GM18508 (cell line): ENCODE measurements around the gene CTTN.

ENCODE experiments used
- ATAC-seq: cut with Tn5 transposase; IDR thresholded peaks from one replicate; pipeline ENCODE4 v1.9.1; 2021; ENCODE audit warnings: moderate number of reproducible peaks; ENCODE audit not compliant: insufficient read depth, unreplicated experiment

The CTTN gene

DNA sequence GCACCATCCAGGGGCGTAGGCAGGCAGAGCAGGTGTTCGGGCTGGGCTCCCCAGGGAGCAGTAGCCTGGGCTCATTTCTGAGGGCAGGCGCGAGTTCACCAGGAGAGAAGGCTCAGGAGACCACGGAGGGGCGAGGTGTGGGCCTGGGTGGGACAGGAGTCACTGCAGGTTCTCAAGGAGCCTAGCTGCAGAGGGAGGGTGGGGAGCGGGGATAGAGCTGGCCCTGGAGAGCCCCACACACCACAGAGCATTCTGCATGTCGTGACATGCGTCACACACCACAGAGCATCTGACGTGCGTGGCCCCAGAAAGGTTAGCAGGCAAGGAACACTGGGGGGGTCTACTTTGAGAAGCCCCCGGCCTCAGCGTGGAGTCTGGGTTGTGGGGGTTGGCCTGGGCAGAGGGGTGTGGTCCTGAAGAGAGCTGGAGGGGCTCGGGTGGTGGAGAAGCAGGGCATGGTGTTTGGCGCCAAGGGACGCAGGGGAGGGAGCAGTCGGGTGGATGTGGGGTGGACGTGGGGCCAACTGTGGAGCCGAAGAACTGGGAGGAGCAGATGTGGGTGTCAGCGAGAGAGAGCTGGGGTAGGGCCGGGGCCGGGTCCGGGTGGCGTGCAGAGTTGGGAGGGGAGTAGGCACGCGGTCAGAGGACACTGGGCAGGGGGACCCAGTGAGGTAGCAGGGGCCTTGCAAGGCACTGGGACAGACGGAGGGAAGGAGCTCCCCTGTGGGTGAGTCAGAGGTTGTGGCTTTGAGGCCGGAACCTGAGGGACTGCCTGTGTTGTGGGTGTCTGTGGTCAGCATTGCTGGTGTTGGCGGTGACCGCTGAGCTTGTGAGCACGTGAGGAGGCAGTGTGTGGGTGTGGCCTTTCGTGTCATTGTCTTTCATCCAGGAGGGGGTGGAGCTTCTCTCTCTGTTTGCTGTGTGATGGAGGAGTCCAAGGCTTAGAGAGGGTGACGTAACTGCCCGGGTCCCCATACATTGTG, 25.5 kb downstream of the CTTN start:
- no peak for ATAC-seq

DNA sequence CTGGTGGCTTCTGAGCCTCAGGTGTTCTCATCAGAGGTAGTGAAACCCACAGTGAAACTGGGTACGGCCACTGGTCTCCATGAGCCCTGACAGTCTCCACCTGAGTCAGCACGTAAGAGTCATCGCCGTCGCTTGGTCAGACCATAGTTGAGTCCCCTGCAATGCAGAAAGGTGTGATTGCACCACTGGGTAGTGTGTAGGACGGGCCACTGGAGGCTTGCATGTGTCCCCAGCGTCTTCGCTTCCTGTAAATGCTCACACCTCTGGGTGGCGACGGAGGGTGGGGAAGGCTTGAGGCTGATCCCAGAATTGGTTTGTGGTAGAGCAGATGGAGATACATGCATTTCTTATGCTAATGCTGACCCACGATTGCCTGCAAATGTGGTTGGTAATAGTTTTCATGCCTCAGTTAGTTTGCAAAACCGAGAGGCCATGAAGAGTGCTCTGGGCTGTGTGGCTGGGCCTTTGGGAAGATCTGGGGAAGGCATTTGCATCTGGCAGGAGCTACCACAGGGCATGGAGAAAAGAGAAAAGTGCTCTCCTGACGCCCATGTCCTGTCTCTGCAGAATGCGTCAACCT, 26.5 kb downstream of the CTTN start:
- no peak for ATAC-seq

DNA sequence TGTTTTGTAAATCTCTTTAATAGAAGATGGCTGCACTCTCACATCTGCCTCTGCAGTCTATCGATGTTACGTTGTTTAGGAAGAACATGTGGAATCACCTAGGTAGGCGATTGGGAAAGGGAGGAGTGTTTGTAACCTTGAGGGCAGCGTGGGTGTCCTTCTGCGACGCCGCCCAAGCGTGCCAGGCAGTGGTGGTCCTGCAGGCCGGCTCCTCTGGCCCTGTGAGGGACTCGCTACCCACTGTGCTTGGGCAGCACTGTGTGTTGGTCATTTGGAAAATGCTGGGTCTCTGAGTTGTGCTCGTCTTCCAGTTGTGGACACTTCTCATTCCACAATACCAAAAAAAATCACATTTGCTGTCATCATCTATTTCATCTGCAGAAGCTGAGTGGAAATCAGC, 29.1 kb downstream of the CTTN start:
- no peak for ATAC-seq

DNA sequence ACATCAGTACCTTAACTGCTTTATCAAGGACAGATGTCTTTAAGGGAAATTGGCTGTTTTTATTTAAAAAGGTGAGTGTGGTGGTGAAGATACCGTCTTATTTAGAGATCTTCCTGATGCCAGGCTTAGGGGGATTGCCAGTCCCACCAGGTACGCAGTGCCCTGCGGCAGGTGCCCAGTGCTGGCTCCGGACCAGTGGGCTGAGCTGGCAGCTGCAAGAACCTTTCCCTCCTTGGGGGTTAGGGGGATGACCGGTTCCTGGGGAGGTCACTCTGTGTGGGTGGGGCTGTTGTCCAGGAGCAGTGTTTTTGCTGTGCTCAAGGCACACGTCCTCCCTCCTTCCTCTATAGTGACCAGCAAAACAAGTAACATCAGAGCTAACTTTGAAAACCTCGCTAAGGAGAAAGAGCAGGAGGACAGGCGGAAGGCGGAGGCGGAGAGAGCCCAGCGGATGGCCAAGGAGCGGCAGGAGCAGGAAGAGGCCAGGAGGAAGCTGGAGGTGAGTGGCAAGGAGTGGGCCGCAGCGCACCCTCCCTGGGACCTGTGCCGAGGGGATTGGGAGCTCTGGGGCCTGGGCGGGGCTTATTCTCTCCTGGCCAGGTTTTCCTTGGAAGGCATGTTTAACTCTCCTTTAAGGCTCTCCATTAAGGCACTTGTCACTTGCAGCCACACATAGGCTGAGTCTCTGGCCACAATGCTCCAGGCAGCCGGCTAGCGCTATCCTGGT, 30.5 kb downstream of the CTTN start:
- ATAC-seq = no peak

DNA sequence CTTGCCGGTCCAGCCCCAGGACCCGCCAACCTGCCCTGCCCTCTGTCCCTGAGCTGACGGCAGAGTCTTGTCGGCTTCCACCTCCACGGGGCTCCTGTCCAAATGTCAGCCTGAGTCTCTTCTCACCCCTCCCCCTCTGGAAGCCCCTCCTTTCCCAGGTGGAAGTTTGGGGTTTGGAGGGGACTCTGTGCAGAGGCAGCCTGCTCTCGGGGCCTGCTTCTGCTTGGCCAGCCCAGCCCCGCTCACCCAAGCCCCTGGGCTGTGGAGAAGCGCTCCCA, 31.0 kb downstream of the CTTN start:
- ATAC-seq = no peak

DNA sequence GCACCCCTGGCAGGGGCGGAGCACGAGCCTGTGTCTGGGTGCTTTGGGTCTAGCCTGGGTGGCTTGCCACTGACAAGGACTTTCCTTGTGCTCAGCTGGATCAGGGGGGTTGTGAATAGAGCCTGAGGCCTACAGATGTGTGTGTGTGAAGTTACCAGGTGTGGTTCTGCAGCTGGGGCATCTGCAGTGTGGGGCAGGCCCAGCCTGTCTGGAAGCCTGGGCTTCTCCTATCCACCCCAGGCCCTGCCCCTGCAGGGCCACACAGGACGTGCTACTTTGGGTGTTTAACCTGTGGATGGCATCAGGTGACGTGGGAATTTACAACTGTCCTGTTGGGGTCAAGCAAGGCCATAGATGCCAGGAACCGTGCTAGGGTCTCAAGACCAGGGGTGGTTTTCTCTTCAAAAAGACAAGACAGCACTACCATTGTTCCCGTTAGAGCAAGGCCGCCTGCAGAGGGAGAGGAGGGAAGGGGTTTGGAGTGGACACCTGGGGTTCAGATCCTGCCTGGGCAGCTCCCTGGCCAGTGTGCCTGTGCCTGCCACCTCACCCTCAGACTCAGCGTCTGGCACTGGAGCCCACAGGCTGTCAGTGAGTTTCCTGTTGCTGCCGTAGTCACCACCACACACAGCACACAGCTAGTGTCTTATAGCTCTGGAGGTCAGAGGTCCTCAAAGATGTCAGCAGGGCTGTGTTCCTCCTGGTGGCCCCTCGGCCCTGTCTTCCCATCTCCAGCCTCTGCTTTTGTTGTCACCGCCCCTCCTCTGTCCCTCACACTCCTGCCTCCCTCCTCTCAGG, 31.6 kb downstream of the CTTN start:
- no peak for ATAC-seq

GRCh38 chr11:70430671-70431574, 32.6 kb downstream of the CTTN start:
- ATAC-seq = no peak

- no peak for ATAC-seq
Measured at GRCh38 chr11:70431611-70432010, 33.3 kb downstream of the CTTN start.

DNA sequence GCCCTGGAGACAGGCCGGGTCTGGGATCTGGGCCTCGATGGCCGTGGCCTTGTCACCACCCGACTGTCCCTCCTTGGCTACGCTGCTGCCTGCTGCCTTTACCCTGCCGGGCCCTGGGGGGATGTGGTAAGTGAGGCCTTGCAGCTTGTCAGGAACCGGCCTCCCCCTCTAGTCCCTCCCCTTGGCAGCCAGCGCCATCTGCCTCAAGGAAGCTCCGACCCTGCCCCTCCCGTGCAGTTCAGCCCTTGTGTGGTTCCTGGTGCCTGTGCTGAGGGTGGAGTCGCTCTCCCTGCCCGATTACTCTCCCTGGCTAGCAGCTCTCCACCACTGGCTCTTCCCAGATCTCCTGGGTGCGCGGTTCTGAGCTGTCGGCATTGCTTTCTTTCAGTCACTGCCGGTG, 33.7 kb downstream of the CTTN start:
- ATAC-seq = no peak

- ATAC-seq = no peak
Measured at GRCh38 chr11:70432580-70432979, 34.3 kb downstream of the CTTN start.

DNA sequence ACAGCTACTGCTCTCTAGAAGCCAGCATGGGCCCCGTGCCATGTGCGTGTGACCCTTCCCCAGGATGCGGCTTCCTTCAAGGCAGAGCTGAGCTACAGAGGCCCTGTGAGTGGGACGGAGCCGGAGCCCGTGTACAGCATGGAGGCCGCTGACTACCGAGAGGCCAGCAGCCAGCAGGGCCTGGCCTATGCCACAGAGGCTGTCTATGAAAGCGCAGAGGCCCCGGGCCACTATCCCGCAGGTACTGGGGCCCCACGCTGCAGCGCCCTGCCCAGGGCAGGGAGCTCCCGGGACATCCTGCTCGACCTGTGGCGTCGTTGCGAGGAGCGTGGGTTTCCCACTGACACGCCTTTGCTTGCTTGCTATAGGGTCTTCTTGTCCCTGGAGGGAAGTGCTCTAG, 34.7 kb downstream of the CTTN start:
- no peak for ATAC-seq

DNA sequence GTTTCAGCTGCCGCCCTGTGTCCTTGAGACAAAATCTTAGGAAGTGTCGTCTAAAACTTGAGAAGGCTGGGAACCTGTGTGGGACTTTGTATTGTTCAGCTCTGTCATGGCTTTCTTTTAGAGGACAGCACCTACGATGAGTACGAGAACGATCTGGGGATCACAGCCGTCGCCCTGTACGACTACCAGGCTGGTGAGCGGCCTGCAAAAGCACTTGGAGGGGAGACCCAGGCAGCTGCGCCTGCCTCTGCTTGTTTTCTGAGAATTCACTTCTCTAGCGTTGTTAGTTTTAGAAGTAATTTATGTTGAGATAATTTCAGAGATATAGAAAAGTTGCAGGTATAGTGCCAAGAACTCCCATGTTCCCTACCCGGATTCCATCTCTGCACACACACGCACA, 35.2 kb downstream of the CTTN start:
- no peak for ATAC-seq

DNA sequence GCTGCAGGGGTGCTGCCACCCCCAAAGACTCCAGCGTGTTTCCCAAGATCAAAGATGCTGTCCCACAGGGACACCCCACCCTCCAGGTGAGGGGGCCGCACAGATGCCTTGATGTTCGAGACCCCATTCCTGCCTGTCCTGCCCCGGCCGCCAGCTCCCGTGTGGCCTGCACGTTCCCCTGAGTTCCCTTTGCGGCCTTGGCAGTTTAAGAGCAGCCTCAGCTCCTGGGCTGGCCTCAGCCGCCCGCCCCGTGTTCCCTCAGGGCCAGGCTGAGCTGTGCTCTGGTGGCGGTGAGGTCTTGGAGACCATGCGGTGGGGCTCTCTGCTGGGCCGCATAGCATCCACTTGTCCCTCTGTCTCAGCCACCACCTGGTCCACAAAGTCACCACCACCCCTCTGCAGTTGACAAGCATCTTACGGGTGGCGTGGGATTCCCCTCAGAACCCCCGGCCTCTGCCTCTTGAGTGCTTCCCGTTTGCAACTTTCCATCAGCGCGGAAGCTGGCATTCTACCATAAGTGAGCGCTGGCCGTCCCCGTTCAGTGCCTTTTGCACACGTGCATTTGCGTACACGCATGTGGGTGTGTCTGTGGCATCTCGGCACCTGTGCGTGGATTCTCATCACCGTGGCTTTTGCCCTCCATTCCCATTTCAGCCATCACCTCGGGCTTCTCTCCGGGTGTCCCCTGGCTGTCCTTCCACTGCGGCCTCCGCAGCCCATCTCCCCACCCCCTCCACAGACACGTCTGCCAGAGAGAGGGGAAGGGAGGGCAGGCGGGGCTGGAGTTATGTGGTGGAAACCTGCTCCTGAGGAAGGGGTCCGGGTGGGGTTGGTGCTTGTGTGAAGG, 35.9 kb downstream of the CTTN start:
- no peak for ATAC-seq

- no peak for ATAC-seq
Measured at GRCh38 chr11:70434813-70435278, 36.5 kb downstream of the CTTN start.

- no peak for ATAC-seq
Measured at GRCh38 chr11:70435361-70435760, 37.0 kb downstream of the CTTN start.

DNA sequence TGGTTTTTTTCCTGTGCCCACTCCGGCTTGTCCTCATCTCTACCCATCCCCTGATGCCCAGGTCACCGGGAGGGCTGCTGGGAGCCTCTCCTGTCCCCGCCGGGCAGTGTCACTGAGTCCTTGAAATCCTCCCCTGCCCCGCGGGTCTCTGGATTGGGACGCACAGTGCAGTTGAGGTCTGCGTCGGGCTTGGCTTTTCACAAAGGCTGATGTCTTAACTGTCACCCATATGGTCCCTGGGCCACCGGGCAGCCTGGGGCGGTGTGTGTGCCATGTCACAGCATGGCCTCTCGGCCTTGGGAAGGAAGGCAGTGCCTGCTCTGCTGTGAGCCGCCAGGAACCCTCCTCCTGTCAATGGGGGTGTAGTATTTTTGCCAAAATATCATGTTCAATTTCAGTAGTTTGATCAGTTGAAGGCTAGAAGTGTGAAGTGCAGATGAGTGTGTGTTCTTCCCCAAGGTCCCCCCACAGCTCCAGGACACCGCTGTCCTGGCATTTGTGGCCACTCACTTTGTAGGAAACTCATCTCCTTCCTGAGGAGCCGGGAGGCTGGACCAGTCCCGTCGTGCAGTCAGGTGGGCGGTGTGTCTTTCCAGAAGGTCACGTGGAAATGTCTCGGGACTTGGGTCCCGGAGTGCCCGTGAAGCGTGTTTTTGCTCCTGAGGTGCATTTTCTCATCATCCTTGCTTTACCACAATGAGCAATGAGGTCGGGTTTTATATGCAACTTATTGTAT, 37.6 kb downstream of the CTTN start:
- ATAC-seq = no peak

DNA sequence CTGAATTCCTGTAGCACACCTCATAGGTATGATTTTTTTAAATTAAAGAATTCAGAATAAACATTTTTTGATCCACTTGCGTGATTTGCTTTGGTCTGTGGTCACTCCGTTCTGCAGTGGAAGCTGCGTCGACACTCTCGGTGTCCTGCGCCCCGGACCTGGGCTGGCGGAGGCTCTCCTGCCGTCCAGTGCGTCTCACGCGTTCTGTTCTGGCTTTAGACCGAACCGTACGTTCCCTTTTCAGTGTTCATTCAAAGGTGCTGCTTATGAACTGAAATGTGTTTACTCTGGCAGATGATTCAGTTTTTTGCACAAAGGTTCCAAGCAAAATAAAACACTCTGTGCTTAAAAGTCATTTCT, 38.2 kb downstream of the CTTN start:
- ATAC-seq = no peak
